HG03558 (cell line): ENCODE data around the gene MRGPRD.
"Not testable (repeated sequence)": the region's sequence is repeated elsewhere in the genome, so short reads cannot be mapped to it uniquely, and the experiment has no call there.

Experiments used
- ATAC-seq: cut with Tn5 transposase; IDR thresholded peaks from one replicate; pipeline ENCODE4 v1.9.1; 2021; ENCODE audit warnings: moderate number of reproducible peaks; ENCODE audit not compliant: unreplicated experiment; ENCODE audit errors: extremely low read depth

Gene MRGPRD

DNA sequence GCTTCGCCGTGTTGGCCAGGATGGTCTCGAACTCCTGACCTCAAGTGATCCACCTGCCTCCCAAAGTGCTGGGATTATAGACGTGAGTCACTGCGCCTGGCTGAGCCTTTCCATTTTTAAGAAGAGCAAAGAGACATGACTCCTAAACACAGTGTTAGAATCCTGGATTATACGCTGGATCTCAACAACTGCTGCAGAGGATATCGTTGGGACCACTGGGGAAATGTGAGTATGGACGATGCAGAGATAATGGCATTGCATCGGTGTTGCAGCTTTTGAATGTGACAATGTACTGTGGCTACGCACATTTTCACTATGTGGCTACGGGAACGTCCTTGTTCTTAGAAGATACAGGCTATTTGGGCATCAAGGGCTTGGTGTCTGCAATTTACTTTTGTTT is 26.0 kb upstream of the MRGPRD start:
- ATAC-seq = no peak

DNA sequence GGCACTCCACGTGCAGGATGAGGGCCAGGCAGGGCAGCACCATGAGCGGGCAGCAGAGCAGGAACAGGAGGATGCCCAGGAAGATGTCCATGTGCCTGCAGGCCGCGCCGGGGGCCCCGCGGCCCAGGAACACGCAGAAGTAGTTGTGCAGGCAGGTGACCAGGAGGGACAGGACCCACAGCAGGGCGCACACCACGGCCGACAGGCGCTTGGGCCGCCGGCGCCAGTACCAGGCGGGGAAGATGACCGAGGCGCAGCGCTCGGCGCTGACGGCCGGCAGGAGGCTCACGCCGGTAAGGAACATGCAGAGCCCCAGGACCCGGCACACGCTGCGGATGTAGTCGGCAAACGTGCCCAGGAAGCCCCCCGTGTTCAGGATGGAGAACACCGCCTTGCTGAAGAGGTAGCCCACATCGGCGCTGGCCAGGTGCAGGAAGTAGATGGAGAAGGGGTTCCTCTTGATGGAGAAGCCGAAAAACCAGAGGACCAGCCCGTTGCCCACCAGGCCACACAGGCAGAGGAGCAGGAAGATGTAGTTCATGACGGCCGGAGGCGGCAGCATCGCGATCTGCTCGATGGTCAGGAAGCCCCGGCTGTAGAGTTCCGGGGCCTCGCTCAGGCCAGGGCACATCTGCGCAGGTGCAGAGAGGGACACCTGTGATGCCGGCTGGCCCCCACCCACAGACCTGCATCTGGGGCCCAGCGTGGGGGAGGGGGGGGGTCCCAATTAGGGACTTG is 25.0 kb upstream of the MRGPRD start:
- ATAC-seq = no peak

DNA sequence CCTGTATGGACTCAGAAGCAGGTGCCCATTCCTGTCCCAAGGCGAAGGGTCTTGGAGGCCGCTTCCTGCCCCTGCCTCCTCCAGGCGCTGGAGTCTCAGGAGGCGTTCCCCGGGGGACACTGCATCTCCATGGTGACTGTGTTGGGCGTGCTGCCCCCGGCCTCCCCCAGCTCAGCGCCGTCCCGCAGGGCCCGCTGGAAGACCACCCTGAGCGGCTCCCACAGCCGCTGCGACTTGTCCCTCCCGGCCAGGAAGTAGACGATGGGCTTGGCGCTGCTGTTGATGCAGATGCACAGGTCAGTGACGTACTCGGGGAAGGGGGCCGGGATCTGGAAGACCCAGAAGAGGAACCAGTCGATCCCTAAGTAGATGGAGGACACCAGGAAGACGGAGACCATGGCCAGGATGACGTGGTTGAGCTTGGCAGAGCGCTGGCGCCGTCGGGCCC is 24.4 kb upstream of the MRGPRD start:
- ATAC-seq = no peak

DNA sequence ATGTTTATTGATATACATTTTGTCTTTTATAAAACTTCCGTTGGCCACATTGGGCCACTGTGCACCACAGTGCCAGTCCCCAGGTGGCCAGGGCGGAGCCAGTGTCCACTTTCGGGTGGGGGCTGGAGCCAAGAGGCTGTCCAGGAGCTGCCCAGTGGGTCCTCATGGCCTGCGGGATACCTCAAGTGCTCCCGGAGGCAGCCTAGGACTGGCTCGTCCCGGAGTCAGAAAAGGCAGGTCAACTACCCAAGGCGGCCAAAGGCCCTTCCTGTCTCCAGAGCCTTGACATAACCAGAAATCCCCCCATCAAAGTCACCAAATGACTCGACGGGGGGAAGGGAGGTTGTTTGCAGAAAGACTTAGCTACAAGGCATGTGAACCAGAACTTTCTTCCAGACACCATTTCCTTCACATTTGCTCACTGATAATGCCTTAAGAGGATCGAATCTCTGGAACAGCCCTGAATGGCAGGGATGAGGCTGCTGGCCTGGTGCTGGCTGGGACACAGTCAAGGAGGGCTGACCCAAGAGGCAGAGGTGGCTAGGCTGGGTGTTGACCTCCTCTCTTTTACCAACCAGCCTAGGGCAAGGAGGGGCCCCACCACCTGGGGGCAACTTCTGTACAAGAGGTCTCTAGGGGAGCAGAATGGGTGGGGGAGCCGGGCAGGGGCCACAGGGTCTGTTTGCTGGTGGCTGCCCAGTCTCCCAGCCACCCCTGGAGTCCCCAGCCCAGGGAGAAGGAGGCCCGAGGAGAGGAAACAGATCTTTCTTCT is 23.8 kb upstream of the MRGPRD start:
- ATAC-seq = no peak

DNA sequence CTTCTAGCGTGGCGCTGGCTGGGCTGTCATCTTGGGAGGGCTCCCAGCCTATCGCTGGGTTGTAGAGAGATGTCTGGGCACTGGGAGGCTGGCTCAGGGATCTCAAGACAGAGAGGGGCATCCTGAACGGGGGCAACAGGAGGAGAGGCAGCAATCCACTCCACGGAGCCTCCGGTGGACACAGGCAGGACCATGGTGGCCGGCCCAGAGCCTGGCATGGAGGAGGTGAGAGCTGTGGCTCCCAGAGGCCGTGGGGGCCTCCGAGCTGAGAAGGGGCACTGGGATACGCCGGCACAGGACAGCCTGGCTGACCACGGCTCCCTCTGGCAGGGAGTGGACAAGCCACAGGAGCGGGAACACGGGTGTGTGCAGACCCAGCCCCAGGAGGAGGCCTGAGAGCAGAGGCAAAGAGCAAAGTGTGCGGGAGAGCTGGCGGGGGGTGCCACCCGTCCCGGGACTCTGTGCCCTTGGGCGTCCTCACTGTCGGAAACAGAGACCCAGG is 23.1 kb upstream of the MRGPRD start:
- no peak for ATAC-seq

DNA sequence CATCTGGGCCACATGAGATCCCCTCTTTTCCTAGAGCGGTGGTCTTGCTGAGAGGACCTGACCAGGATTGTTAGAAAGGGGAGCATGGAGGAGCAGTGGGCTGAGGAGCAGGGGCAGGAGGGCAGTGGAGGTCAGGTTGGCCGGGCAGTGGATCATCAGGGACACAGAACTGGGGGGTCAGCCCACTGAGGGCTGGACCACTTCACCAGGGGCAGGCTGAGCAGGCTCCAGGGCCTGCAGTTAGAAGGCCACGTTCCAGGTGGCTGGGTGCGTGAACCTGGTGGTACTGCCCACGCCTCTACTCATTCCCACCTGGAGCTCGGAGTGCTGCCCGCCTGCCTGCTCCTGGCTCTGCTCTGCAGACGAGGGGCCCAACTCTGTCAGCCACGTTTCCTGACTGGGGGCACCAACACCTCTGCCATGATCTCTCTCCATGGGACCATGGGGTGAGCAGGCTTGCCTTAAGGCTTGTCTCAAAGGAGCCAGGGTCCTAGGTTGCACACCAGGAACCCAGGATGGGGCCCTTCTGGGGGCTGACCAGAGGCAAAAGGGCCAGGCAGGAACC is 22.6 kb upstream of the MRGPRD start:
- ATAC-seq = no peak

DNA sequence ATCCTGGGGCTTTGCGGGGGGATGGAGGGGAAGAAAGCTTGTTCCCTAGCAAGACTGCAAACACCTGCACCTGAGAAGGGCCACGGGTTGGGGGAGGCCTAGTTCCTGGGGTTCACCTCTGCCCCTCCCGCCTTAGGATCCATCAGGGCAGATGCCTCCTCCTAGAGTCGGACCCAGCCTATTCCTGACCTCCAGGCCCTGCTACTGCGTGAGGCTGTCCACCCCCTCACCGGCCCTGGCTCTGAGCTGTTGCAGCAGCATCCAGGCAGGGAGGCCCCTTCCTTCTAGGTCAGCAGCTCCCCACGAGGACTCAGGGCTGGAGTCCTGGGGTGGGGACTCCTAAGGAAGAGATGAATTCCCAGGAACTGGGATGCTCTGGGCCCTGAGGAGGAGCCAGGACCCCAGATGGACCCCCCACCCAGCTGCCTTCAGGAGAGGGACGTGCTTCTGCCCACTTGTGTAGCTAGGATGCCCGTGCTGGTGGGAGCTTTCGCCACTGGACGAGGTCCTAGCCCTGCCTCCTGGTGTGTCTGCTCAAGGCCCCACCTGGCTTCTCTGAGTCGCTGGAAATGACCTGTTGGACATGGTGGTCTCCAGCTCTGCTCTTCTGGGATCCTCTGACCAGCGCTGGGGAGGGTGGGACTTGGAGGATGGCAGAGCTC is 21.9 kb upstream of the MRGPRD start:
- ATAC-seq = no peak

DNA sequence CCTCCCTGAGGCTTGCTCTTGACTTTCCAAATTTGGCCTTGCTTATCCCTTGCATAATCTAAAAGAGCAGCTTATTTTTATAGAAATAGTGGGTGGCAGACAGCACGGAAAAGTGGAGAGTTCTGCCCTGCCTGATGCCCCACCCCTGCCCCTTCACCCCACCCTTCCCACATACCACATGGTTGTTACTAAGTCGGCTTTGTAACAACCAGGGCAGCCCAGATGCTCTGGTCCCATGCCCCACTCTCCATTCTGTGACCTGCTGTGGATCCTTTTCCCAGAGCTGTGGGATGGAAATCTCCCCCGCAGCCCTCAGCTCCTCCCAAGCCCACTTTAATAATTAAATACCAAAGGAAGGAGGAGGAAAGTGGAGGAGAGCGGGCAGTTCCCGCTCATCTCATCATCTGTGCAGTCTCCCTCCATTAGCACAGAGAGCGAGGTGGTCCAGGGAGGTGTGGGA is 21.4 kb upstream of the MRGPRD start:
- no peak for ATAC-seq

DNA sequence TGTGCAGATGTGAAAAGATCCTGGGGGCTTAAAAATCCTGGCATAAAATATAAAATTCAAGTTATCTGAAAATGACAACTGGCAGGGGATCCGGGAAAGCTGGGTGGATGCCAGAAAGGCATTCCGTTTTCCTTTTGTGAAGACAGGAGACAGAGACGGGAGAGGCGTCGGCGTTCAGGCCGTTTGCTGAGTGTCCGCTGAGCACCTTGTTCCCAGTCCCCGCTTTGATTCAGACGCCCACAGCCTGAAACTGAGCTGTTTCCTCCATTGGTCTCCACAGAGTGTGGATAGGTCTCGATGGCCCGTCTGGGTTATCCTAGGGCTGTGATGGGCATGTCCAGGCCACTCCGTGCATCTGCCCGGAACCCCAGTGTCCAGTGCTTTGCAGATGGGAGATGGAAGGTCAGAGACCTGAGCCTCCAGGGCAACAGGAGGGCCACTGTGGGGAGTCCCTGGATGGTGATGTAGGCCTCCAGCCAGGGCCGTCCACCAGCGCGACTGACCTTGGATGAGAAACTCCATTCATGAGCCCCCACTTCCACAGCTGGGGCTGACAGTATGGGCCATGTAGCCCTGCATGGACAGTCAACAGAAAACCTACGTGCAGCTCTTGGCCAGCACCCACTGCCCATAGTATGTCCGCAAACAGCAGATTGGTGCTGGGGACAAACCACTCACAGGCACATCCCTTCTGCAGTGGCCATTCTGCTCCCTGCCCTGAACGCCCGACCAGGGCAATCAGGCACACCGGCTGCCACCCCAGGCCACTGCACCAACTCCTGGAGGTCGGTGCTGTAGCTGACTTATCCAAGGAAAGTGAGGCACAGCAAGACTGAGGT is 20.7 kb upstream of the MRGPRD start:
- ATAC-seq = no peak

DNA sequence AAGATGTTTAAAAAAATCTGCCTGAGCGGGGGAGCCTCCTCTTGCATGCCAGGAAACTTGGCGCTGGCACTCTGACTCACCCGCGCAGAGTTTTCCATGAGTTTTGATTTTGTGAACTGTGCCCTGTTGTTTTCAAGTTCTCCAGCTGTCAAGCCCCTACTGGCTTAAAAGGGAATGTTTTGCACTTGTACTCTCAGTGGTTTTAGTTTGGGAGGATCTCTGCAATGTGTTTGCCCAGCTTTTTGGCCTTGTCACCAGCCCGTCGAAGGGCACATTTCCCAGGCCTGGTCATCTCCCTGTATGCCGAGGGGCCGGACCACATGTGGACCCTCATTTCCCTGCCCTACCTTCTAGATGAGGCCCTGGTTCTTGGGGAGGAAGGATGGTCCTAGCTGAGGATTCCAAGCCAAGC is 20.1 kb upstream of the MRGPRD start:
- no peak for ATAC-seq

DNA sequence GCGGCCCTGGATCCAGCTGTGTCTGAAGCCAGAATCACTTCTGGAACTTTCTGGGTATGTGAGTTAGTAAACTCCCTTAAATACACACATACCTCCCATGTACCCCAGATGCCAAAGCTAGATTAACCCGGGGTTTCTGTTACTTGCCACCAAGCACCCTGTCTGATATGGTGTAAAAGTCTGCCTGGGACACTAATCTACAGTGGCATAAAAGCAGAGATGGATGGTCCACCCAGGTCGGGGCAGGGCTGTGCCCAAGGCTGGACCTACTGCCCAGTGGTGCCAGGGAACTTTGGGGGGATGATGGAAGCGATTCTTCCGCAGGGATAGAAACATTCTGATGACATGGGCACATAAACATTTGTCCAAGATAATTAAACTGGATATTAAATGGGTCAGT is 19.6 kb upstream of the MRGPRD start:
- ATAC-seq = no peak

DNA sequence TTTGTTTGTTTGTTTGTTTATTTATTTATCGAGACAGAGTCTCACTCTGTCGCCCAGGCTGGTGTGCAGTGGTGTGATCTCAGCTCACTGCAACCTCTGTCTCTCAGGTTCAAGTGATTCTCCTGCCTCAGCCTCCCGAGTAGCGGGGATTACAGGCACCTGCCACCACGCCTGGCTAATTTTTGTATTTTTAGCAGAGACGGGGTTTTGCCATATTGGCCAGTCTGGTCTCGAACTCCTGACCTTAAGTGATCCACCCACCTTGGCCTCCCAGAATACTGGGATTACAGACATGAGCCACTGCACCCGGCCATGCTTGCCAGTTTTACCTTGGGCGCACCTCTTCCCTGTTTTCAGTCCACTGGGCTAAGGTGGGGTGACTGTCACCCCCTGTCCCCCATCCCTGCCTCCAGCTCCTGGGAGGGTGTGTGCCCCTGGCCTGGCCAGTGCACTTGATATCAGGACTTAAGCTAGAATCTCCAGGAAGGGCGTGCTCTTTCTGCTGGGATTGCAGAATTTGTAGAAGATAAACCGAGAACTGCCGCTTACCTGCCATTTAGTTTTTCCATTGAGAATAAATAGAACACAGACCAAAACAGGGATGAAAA is 19.1 kb upstream of the MRGPRD start:
- not testable (repeated sequence) for ATAC-seq

DNA sequence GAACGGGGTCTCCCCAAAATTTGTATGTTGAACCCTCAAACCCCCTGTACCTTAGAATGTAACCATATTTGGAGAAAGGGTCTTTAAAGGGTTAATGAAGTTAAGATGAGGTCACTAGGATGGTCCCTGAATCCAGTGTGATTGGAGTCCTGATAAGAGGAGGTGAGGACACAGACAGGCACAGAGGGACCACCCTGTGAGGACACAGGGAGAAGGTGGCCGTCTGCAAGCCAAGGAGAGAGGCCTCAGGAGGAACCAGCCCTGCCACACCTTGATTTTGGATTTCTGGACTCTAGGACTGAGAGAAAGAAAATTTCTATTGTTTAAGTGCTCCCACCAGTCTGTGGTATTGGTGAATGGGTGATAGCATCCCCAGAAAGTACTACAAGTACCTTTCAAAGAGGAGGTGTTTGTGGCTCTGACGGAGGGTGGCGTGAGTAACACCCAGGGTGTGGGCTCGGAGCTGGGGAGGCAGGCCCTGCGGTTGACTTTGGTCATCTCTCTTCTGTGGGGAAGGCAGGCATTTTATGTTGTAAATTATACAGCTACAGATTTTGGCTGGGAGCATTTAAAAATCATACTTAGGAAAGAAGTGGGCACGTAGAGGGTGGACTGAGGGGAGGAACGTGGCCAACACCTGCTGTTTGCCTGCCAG is 18.4 kb upstream of the MRGPRD start:
- ATAC-seq = no peak

DNA sequence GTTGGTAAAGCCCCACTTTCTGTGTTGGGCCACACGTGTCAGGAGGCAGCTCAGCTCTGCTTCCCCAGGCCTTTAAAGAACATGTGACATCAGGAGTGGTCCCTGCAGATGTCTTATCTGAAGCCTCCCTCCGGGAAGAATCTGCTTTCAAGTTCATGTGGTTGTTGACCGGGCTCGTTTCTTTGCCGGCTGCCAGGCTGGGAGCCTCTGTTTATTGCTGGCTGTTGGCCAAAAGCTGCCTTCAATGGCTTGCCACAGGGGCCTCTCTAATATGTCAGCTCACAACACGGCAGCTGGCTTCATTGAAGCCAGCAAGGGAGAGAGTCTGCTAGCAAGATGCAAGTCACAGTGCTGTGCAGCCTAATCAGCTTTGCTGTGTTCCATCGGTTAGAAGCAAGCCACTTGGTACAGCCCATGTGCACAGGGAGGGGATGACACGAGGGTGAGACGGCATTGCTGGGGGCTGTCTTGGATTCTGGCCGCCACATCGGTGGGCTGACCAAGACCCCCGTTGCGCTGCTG is 17.7 kb upstream of the MRGPRD start:
- ATAC-seq = no peak

DNA sequence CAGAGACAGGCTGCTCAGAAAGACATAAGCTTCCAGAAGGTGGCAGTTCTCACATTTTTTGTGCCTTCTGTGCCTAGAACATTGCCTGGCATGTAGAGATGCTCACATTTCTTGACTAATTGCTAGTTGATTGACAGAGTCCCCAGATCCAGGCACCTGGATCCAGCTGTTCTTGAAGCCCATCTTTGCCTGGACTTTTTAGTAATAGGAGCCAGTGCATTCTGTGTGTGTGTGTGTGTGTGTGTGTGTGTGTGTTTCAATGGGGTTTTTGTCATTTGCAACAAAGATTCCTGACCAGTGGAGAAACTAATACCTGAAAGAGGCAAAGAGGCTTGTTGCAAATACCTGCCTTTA is 17.2 kb upstream of the MRGPRD start:
- ATAC-seq = no peak

DNA sequence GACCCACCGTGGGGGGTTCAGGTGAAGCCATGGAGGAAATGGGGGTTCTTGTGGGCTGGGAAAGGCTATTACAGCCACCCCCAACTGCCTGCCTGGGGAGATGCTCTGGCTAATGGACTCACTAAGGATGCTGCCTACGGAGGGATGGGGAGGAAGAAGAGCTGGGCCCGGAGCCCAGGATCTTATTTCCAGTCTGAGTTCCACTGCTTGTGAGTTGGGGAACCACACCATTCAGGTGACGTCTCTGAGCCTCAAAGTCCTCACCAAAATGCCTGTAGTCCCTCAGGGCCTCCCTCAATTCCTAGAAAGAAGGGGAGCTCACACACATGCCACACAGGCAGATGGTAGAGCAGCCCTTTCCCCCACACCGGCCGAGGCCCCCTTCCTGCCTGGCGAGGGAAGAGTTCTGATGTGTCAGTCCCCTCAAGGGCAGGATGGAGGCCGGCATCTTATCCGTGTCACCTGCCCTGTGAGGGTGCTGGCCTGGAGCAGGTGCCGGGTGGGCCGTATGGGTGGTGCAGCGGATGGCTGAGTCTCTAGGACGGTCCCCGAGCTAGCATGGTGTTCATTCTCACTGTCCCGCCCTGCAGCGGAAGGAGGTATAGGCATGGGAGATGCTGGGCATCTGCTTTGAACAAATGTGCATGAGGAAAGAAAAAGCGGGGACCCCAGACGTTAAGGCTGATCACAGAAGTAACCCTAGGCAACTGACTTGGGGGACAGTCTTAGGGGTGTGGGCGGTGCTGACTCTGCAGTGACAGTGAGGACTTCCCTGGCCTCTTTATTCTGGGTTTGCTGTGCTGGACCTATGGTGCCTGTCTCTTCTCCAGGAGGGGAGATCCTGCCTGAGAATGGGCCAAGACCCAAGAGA is 16.6 kb upstream of the MRGPRD start:
- no peak for ATAC-seq

DNA sequence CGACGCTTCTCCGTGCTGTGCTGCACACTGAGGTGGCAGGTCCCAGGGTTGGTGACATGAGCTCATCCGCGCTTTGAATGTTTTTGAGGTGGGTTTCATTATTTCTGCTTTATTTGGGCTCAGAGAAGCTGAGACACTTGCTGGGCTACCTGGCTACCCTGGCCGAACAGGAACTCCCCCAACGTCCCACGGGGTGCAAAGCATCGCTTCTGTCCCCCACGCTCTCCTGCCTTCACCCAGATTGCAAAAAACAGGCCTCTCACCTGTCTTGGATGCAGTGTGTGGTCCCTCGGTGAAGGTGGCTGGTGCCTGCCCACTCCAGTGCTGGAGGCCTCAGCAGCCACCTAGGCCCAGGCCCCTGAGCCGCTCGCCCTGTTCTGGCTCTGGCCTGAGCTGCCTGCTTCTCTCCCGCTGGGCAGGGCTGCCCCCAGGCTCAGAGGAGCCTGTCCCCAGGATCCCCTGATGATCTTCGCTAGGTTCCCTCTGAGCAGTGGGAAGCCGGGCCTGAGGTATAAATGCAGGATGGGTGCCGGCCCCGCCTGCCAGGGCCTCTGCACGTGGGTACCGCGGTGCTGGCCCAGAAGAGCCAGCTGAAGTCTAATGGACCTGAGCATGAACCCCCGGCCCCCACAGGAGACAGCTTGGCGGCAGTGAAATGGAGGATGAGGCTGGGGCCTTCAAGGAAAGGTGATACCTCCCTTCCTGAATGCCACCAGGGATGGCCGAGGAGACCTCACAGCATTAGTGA is 15.8 kb upstream of the MRGPRD start:
- ATAC-seq = no peak
